Ammon's horn (tissue), 1 donor: ENCODE measurements around the gene HILPDA.
"Not testable (repeated sequence)": the region's sequence is repeated elsewhere in the genome, so short reads cannot be mapped to it uniquely, and the experiment has no call there.

Source experiments
- DNase-seq: peaks from one replicate; pipeline ENCODE4 v3.0.0-alpha.2; 2016; ENCODE audit warnings: low spot score

The HILPDA gene

GRCh38 chr7:128431754-128432153 lies 23.9 kb upstream of the HILPDA start:
- no peak for DNase-seq

DNA sequence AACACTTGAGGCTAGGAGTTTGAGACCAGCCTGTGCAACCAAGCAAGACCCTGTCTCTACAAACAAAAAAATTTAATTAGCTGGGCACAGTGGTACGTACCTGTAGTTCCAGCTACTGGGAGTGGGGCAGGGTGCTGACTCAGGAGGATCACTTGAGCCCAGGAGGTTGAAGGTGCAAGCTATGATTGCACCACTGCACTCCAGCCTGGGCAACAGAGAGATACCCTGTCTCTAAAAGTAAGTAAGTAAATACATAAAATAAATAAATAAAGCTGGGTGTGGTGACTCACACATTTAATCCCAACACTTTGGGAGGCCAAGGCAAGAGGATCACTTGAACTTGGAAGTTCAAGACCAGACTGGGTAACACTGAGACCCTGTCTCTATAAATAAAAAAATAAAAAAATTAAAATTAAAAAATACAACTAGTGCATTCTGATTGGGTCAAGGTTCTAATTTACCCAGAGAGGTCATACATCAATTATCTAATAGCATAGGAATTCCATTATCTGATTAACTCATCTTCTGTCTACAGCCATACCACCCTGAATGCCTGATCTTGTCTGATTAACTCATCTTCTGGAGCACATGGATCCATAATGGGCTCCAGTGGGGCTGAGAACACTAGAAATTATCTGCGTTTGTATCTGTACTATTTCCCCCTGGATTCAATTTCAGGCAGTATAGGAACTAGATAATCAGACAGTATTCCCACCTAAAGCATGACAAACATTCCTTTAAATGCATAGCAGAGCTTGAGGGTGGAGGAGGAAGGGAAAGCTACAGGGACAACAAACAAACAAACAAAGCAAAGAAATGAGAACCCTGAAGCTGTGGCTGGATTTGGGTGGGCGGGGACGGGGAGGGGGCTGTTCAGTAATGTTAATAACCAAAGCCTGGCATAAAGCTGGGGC lies 21.0 kb upstream of the HILPDA start:
- DNase-seq, result no peak

- no peak for DNase-seq
These were observed 20.4 kb upstream of the HILPDA start for GRCh38 chr7:128435327-128435686.

DNA sequence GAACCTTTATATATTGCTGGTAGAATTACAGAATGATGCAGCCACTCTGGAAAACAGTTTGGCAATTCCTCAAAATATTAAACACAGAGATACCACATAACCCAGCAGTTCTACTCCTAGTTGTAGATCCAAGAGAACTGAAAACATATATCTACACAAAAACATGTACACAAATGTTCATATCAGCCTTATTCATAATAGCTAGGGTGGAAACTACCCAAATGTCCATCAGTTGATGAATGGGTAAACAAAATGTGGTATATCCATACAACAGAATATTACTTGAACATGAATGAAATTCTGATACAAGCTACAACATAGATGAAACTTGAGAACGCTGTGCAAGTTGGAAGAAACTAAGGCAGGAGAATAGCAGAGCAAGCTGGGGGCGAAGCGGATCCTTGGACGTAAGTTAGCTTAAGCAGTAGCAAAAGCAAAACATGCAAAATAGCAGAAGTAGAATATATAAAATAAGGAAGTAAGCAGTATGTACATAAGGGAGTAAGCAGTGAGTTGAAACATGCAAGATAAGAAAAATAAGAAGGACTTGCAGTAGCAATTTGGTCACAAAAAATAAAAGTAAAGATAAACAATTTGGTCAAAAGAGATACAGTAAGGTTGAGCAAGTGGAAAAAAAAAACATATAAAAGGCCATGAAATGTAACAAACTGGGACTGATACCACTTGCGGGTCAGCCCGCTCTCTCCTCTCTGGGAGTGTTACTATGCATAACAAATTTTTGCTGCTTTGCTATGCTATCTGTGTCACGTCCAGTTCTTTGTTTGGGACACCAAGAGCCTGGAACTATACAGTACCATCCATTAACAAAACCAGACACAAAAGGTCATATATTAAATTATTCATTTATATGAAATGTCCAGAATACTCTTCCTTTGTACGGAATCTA lies 18.0 kb upstream of the HILPDA start:
- DNase-seq, result no peak

DNA sequence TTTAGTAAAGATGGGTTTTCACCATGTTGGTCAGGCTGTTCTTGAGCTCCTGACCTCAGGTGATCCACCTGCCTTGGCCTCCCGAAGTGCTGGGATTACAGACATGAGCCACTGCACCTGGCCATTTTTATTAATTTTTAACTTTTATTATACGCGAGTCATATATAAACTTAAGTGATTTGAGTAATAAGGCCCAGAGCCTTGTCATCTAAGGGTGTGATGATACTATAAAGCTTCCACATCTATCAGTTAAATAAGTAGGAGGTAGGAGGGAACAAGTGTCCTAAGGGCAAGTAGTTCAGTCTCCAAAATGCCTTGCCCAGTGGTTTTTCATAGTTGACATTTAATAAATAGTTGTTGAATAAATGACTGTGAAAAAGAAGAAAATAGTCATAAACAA lies 13.3 kb upstream of the HILPDA start:
- no peak for DNase-seq

- DNase-seq, result no peak
These were observed 11.7 kb upstream of the HILPDA start for GRCh38 chr7:128443831-128444600.

GRCh38 chr7:128446306-128446705 lies 9.4 kb upstream of the HILPDA start:
- DNase-seq, result no peak

DNA sequence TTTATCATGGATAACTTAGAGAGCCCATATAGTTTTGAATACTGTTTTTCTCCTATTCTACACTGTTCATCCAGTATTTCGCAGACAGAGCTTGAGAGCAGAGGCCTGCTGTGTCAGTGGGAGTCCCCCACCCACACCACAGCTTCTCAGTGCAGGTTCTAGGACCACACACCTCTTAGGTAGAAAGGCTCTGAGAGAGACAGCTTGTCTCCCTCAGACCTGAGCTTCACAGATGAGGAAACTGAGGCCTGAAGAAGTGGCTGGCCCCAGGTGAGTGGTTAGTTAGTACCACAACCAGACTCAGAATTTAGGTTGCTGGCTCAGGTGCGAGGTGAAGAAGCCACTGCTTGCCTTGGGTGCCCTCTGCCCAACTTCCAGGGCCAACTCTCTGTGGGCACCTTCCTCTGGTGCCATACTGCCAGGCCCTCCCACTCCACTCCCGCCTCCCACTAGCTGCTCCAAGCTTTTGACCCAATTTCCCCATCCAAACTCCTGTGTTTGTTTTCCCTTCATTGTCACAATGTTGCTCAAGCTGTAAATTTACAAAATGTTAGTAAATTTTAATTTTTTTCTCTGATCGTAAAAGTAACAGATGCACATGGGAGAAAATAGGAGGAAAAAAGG lies 7.6 kb upstream of the HILPDA start:
- DNase-seq, result no peak

GRCh38 chr7:128448751-128449302 lies 6.9 kb upstream of the HILPDA start:
- DNase-seq, result no peak

DNA sequence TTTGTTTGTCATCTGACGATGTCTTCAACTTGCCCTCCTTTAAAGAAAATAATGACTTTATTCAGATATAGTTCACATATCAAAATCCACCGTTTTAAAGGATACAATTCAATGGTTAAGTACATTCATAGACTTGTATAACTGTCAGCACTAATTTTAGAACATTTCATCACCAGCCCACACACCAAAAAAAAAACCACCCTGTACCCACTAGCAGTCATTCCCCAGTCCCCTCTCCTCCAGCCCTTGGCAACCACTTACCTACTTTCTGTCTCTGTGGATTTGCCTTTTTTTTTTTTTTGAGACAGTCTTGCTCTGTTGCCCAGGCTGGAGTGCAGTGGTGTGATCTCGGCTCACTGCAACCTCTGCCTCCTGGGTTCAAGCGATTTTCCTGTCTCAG lies 5.3 kb upstream of the HILPDA start:
- no peak for DNase-seq

DNA sequence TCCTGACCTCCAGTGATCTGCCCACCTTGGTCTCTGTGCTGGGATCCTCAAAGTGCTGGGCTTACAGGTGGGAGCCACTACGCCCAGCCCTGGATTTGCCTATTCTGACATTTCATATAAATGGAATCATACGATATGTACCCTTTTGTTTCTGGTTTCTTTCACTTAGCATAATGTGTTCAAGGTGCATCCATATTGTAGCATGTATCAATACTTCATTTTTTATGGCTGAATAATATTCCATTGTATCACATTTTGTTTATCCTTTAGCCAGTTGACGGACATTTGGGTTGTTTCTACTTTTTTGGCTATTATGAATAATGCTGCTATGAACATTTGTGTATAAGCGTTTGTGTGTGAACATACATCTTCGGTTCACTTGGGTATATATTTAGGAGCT lies 4.8 kb upstream of the HILPDA start:
- no peak for DNase-seq

DNA sequence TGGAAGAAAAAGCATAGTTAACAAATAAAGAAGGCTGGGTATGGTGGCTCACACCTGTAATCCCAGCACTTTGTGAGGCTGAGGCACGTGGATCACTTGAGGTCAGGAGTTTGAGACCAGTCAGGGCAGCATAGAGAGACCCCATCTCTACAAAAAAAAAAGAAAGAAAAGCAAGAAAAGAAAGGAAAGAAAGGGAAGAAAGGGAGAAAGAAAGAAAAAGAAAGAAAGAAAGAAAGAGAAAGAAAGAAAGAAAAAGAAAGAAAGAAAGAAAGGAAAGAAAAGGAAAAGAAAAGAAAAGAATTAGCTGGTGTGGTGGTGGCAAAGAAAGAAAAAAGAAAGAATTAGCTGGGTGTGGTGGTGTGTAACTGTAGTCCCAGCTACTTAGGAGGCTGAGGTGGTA lies 3.1 kb upstream of the HILPDA start:
- DNase-seq, result no peak

DNA sequence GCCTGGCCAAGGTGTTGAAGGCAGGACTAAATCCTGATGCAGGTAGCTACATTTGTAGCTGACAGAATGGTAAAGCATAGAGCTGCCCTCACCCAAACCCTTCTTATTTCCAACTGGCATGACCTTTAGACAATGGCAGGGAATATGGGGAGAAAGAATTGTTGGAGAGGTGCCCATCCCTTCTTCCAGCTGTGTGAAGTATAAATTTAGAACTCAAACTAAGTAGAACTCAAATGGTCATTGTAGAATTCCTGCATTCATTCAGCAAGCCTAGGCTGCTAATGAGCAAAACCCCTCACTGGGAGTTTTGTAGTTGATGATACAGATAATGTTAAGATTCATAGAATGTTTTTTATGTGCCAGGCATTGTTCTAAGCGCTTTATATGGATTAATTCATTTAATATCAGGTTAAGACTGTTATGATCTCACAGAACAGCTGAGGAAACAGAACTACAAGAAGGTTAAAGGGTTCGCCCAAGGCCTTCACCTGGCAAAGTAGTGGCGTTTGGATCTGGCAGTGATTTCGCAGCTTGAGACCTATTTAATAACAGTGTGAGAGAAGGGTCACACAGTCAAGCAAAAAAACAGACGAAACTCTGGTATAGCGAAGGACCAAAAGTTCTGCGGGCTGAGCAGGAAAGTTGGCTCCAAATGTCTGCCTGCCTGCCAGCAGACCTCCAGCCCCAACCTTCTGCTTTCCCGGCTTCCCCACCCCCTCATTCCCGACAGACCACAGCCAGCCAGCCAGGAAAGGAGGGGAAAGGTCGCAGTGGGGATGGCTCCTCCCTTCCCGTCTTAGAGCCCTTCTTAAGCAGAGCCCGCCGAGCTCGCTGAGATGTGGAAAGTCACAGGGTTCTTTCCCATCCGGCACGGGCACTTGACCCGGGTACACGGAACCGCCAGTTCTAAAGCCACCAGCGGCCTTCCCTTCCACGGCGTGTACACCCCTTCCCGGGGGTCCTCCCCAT lies 1.6 kb upstream of the HILPDA start:
- DNase-seq, result peak; percentile 76

DNA sequence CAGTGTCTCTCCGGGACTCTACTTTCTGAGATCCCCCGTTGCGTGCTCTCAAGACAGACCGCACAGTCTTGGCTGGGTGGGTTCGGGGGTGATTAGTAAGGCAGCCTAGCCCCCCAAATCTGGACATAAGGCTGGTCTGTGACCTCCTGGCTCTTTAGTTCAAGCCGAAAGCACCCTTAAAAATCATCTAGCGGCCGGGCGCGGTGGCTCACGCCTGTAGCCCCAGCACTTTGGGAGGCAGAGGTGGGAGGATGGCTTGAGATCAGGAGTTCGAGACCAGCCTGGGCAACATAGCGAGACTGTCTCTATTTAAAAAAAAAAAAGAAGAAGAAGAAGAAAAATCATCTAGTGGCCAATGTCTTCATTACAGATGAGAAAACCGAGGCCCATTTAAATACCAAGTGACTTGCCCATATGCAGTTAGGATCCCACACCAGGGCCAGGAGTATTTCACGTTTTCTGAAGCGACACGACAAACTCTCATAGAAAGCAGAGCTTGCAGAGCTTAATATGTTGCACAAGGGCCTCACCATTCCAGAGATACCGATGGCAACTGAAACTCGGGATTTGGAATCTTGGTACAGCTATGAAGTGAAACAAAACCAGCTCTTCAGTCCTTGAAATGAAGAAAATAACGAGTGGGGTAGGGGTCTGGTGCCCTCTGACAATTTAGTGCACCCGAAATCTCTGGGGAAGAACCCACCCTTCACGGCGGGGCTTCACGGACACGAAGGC lies 703 bp upstream of the HILPDA start:
- DNase-seq, result no peak

- no peak for DNase-seq
These were observed 612 bp downstream of the HILPDA start for GRCh38 chr7:128456255-128456725.

GRCh38 chr7:128457385-128457784 lies 1.7 kb downstream of the HILPDA start:
- DNase-seq, result not testable (repeated sequence)

- DNase-seq, result no peak
These were observed 3.3 kb downstream of the HILPDA start for GRCh38 chr7:128458956-128459355.

GRCh38 chr7:128459394-128459878 lies 3.8 kb downstream of the HILPDA start:
- DNase-seq, result peak; percentile 87

DNA sequence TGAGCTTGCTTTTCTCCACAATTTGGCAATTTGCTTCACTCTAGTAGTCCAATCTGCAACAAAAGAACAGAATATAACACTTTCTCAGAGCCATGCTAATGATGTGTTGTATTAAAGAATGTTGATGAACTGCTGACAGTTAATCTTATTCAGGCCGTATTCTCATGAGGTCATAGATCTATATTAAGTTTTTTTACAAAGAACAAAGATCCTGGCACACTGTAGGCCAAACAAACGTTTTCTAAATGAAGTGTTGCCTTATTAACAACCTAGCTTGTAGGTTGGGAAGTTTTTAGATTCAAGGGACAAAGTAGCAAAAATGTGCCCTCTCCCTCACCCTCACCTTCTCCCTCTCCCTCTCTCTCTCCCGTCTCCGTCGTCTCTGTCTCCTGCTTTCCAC lies 6.8 kb downstream of the HILPDA start:
- no peak for DNase-seq
